OCI-LY3 (cell line): ENCODE data around the gene CLEC4M.
"Not testable (repeated sequence)": the region's sequence is repeated elsewhere in the genome, so short reads cannot be mapped to it uniquely, and the experiment has no call there.

ENCODE experiments used
- H2AFZ ChIP-seq: fragments of 200-600, 300-600 bp; shearing (Covaris generic); 2 replicates; pipeline ENCODE4 v1.6.0; 2014; ENCODE audit warnings: antibody characterized with exemption, low read depth, low read length
- H3K27ac ChIP-seq: fragments of 200-600, 300-600 bp; sonication (generic); 2 replicates; pipeline ENCODE4 v1.5.1; 2014; ENCODE audit warnings: mild to moderate bottlenecking, low read length, moderate library complexity, mixed read lengths
- H3K27me3 ChIP-seq: fragments of 200-600, 300-600 bp; sonication (generic); 2 replicates; pipeline ENCODE4 v1.6.1; 2014; ENCODE audit warnings: low read depth, low read length, mixed read lengths
- H3K36me3 ChIP-seq: fragments of 200-600, 300-600 bp; sonication (generic); replicated peaks from 2 replicates; pipeline ENCODE3; 2014; ENCODE audit warnings: low read depth, low read length, mixed read lengths
- H3K4me1 ChIP-seq: fragments of 300-600, 200-600 bp; sonication (generic); 2 replicates; pipeline ENCODE4 v1.6.1; 2014; ENCODE audit warnings: low read length, mixed read lengths
- H3K4me2 ChIP-seq: fragments of 200-600, 300-600 bp; sonication (generic); 2 replicates; pipeline ENCODE4 v1.6.1; 2014; ENCODE audit warnings: low read length, mixed read lengths
- H3K4me3 ChIP-seq: fragments of 300-600, 200-600 bp; sonication (generic); 2 replicates; pipeline ENCODE4 v1.5.1; 2014; ENCODE audit warnings: antibody characterized with exemption, mild to moderate bottlenecking, low read length, moderate library complexity
- H3K79me2 ChIP-seq: fragments of 300-600, 200-600 bp; shearing (Covaris generic); 2 replicates; pipeline ENCODE4 v1.6.1; 2014; ENCODE audit warnings: mild to moderate bottlenecking, low read length, mixed read lengths
- H3K9ac ChIP-seq: fragments of 300-600, 200-600 bp; shearing (Covaris generic); 2 replicates; pipeline ENCODE4 v1.6.0; 2014; ENCODE audit warnings: mild to moderate bottlenecking, low read length, moderate library complexity
- H3K9me3 ChIP-seq: fragments of 200-600, 300-600 bp; shearing (Covaris generic); 2 replicates; pipeline ENCODE4 v1.6.1; 2014; ENCODE audit warnings: low read length, mixed read lengths; ENCODE audit not compliant: insufficient read depth
- H4K20me1 ChIP-seq: fragments of 200-600, 300-600 bp; sonication (generic); 2 replicates; pipeline ENCODE4 v1.6.1; 2016; ENCODE audit warnings: low read length, mixed read lengths; ENCODE audit not compliant: insufficient read depth
- CTCF ChIP-seq: fragments of 200-600, 300-600 bp; sonication (generic); IDR thresholded peaks from 2 replicates; pipeline ENCODE4 v1.5.1; 2014; ENCODE audit warnings: antibody characterized with exemption, low read length, low read depth
- EZH2phosphoT487 ChIP-seq: fragments of 200-600 bp; shearing (Covaris generic); IDR thresholded peaks from 2 replicates; pipeline ENCODE4 v1.6.1; 2018; ENCODE audit warnings: antibody characterized with exemption, mixed run types, low read depth

The CLEC4M gene

GRCh38 chr19:7790416-7790815 is 27.4 kb downstream of the CLEC4M start:
- H3K79me2 ChIP-seq: no peaks in the 10 kb centered on the region
- TF ChIP-seq CTCF (no peak), EZH2phosphoT487 (no peak)
- H3K36me3 ChIP-seq: no peaks in the 10 kb centered on the region
- H2AFZ ChIP-seq: no peak overlapping the region
- no peak overlapping the region for H3K9ac ChIP-seq
- H3K27me3 ChIP-seq: peaks cover 8% of the 10 kb centered on the region; the same call in 1 of the 2 replicates
- H3K4me3 ChIP-seq: no peak overlapping the region
- no peak overlapping the region for H3K27ac ChIP-seq
- H4K20me1 ChIP-seq: no peaks in the 10 kb centered on the region
- H3K9me3 ChIP-seq: no peaks in the 10 kb centered on the region
- H3K4me2 ChIP-seq: no peak overlapping the region
- no peaks in the 10 kb centered on the region for H3K4me1 ChIP-seq

GRCh38 chr19:7792281-7792680 is 29.2 kb downstream of the CLEC4M start:
- no peak overlapping the region for H2AFZ ChIP-seq
- no peak overlapping the region for H3K27ac ChIP-seq
- no peaks in the 10 kb centered on the region for H3K36me3 ChIP-seq
- TF ChIP-seq EZH2phosphoT487 (no peak), CTCF (no peak)
- H3K27me3 ChIP-seq: peaks cover 8% of the 10 kb centered on the region; the same call in 1 of the 2 replicates
- H3K9me3 ChIP-seq: no peaks in the 10 kb centered on the region
- H3K79me2 ChIP-seq: no peaks in the 10 kb centered on the region
- H3K4me1 ChIP-seq: no peaks in the 10 kb centered on the region
- H3K4me3 ChIP-seq: no peak overlapping the region
- H4K20me1 ChIP-seq: no peaks in the 10 kb centered on the region
- H3K9ac ChIP-seq: no peak overlapping the region
- no peak overlapping the region for H3K4me2 ChIP-seq

GRCh38 chr19:7792701-7793100 is 29.7 kb downstream of the CLEC4M start:
- H3K27me3 ChIP-seq, H2AFZ ChIP-seq, H3K9ac ChIP-seq, H3K4me2 ChIP-seq, H4K20me1 ChIP-seq, H3K36me3 ChIP-seq, H3K4me1 ChIP-seq, H3K4me3 ChIP-seq, H3K9me3 ChIP-seq, H3K27ac ChIP-seq, H3K79me2 ChIP-seq: not testable (repeated sequence)

GRCh38 chr19:7793493-7793892 is 30.4 kb downstream of the CLEC4M start:
- no peaks in the 10 kb centered on the region for H3K4me1 ChIP-seq
- H3K36me3 ChIP-seq: no peaks in the 10 kb centered on the region
- no peak overlapping the region for H3K4me3 ChIP-seq
- no peak overlapping the region for H3K4me2 ChIP-seq
- no peaks in the 10 kb centered on the region for H4K20me1 ChIP-seq
- H3K9me3 ChIP-seq: no peaks in the 10 kb centered on the region
- no peak overlapping the region for H3K27ac ChIP-seq
- TF ChIP-seq EZH2phosphoT487: no peak
- TF ChIP-seq CTCF: no peak
- H3K9ac ChIP-seq: no peak overlapping the region
- H3K79me2 ChIP-seq: no peaks in the 10 kb centered on the region
- H3K27me3 ChIP-seq: peaks cover 11% of the 10 kb centered on the region
- no peak overlapping the region for H2AFZ ChIP-seq
